Smooth muscle cell (in vitro differentiated cells): Measurements from ENCODE around the gene TOMM20. TPM values are rescaled to one million over a fixed set of nuclear protein-coding genes. Genes with fewer than 3 reads are reported as not detected.

Experiments
- DNase-seq: peaks from one replicate; lab custom pipeline; 2025; ENCODE audit not compliant: unreplicated experiment; lab: John Stamatoyannopoulos, UW
- H2AFZ ChIP-seq: fragments of 200-600 bp; sonication (generic); 2 replicates; pipeline ENCODE4 v1.6.0; 2016; ENCODE audit warnings: antibody characterized with exemption, low read depth, mild to moderate bottlenecking
- H3F3A ChIP-seq: fragments of 200-600 bp; sonication (generic); 2 replicates; pipeline ENCODE4 v1.6.0; 2017; ENCODE audit warnings: antibody characterized with exemption, low read depth
- H3K27ac ChIP-seq: fragments of 200-600 bp; sonication (generic); 2 replicates; pipeline ENCODE4 v1.5.1; 2016; ENCODE audit warnings: low read depth, mild to moderate bottlenecking
- H3K27me3 ChIP-seq: fragments of 200-600 bp; sonication (generic); 2 replicates; pipeline ENCODE4 v1.6.1; 2016; ENCODE audit warnings: low read depth, mild to moderate bottlenecking
- H3K36me3 ChIP-seq: fragments of 200-600 bp; sonication (generic); 2 replicates; pipeline ENCODE4 v1.5.1; 2016; ENCODE audit warnings: low read depth
- H3K4me1 ChIP-seq: fragments of 200-600 bp; sonication (generic); 2 replicates; pipeline ENCODE4 v1.5.1; 2016; ENCODE audit warnings: low read depth
- H3K4me2 ChIP-seq: fragments of 200-600 bp; sonication (generic); 2 replicates; pipeline ENCODE4 v1.6.0; 2016; ENCODE audit warnings: mild to moderate bottlenecking
- H3K4me3 ChIP-seq: fragments of 200-600 bp; sonication (generic); 2 replicates; pipeline ENCODE4 v1.5.1; 2016; ENCODE audit warnings: mild to moderate bottlenecking
- H3K79me2 ChIP-seq: fragments of 200-600 bp; sonication (generic); 2 replicates; pipeline ENCODE4 v1.6.0; 2016; ENCODE audit warnings: low read depth, mild to moderate bottlenecking
- H3K9ac ChIP-seq: fragments of 200-600 bp; sonication (generic); 2 replicates; pipeline ENCODE4 v1.6.0; 2016; ENCODE audit warnings: low read depth
- H3K9me3 ChIP-seq: fragments of 200-600 bp; sonication (generic); replicated peaks from 2 replicates; pipeline ENCODE4 v1.5.1; 2016; ENCODE audit warnings: low read depth
- H4K20me1 ChIP-seq: fragments of 200-600 bp; sonication (generic); 2 replicates; pipeline ENCODE4 v1.6.0; 2016; ENCODE audit warnings: low read depth
- CTCF ChIP-seq: fragments of 200-600 bp; sonication (generic); IDR thresholded peaks from 2 replicates; pipeline ENCODE4 v1.5.1; 2017; ENCODE audit warnings: borderline replicate concordance, mild to moderate bottlenecking, antibody characterized with exemption; ENCODE audit not compliant: insufficient read depth, poor library complexity, severe bottlenecking
- WGBS: methylation state at CpG from one replicate; pipeline ENCODE4 v1.1.7; 2016; ENCODE audit warnings: low lambda C conversion rate; 5-methylcytosine and 5-hydroxymethylcytosine counted together
- polyA plus RNA-seq: library from polyadenylated mRNA; unstranded; fragments of >200 nt; fragmentation: Nextera tagmentation; extraction: Ambion mirVana; gene quantifications from 2 replicates; pipeline ENCODE4 v1.2.1, GENCODE V29; 2016
- total RNA-seq: library from RNA; depleted of rRNA; stranded (reverse); fragments of >200 nt; gene quantifications from 2 replicates; pipeline ENCODE4 v1.2.3, GENCODE V29; 2014

The TOMM20 gene
- total and polyA plus RNA-seq, 2 experiments from 2014 or later = 46.1 to 82.1 TPM

- no peak for DNase-seq
- H4K20me1 ChIP-seq = no peaks in the 10 kb centered on the region
- H2AFZ ChIP-seq = no peak overlapping the region
- H3K9me3 ChIP-seq = no peaks in the 10 kb centered on the region
- no peak for TF ChIP-seq CTCF
- H3K27me3 ChIP-seq = no peaks in the 10 kb centered on the region
- H3K27ac ChIP-seq = no peak overlapping the region
- H3K79me2 ChIP-seq = peaks cover 12% of the 10 kb centered on the region
- no peak overlapping the region for H3K9ac ChIP-seq
- no peaks in the 10 kb centered on the region for H3F3A ChIP-seq
- no peaks in the 10 kb centered on the region for H3K4me1 ChIP-seq
- no peak overlapping the region for H3K4me2 ChIP-seq
- WGBS = 97% methylated on average over 5 of the region's 5 CpGs
- peaks cover 22% of the 10 kb centered on the region for H3K36me3 ChIP-seq
- H3K4me3 ChIP-seq = no peak overlapping the region
Measured at GRCh38 chr1:235139315-235139714, 10.7 kb upstream of the TOMM20 start.

GRCh38 chr1:235138821-235139220 is 10.2 kb upstream of the TOMM20 start:
- WGBS = 98% methylated on average over 2 of the region's 2 CpGs
- DNase-seq = no peak
- no peaks in the 10 kb centered on the region for H3K9me3 ChIP-seq
- no peaks in the 10 kb centered on the region for H3F3A ChIP-seq
- no peak overlapping the region for H3K27ac ChIP-seq
- no peaks in the 10 kb centered on the region for H3K4me1 ChIP-seq
- H2AFZ ChIP-seq = no peak overlapping the region
- H3K4me3 ChIP-seq = no peak overlapping the region
- H3K9ac ChIP-seq = no peak overlapping the region
- peaks cover 8% of the 10 kb centered on the region for H3K79me2 ChIP-seq
- no peak for TF ChIP-seq CTCF
- no peaks in the 10 kb centered on the region for H4K20me1 ChIP-seq
- peaks cover 27% of the 10 kb centered on the region for H3K36me3 ChIP-seq
- H3K27me3 ChIP-seq = no peaks in the 10 kb centered on the region
- no peak overlapping the region for H3K4me2 ChIP-seq

GRCh38 chr1:235136111-235136510 is 7.5 kb upstream of the TOMM20 start:
- no peak overlapping the region for H3K4me3 ChIP-seq
- H3K27ac ChIP-seq = no peak overlapping the region
- WGBS = 93% methylated on average over 4 of the region's 4 CpGs
- no peak for DNase-seq
- TF ChIP-seq CTCF = no peak
- H3K4me2 ChIP-seq = no peak overlapping the region
- H3K4me1 ChIP-seq = no peaks in the 10 kb centered on the region
- no peaks in the 10 kb centered on the region for H3K9me3 ChIP-seq
- H3K79me2 ChIP-seq = no peaks in the 10 kb centered on the region
- peaks cover 27% of the 10 kb centered on the region for H3K36me3 ChIP-seq
- H3F3A ChIP-seq = no peaks in the 10 kb centered on the region
- H3K9ac ChIP-seq = no peak overlapping the region
- H4K20me1 ChIP-seq = no peaks in the 10 kb centered on the region
- H3K27me3 ChIP-seq = no peaks in the 10 kb centered on the region
- H2AFZ ChIP-seq = no peak overlapping the region

- H3K27ac ChIP-seq = no peak overlapping the region
- H3K9ac ChIP-seq = no peak overlapping the region
- no peaks in the 10 kb centered on the region for H3K27me3 ChIP-seq
- peaks cover 27% of the 10 kb centered on the region for H3K36me3 ChIP-seq
- TF ChIP-seq CTCF = no peak
- WGBS = 98% methylated on average over 12 of the region's 12 CpGs
- H3K4me2 ChIP-seq = no peak overlapping the region
- H4K20me1 ChIP-seq = no peaks in the 10 kb centered on the region
- peaks cover 3% of the 10 kb centered on the region for H3F3A ChIP-seq
- H3K4me1 ChIP-seq = no peaks in the 10 kb centered on the region
- no peaks in the 10 kb centered on the region for H3K79me2 ChIP-seq
- H2AFZ ChIP-seq = no peak overlapping the region
- no peak for DNase-seq
- no peaks in the 10 kb centered on the region for H3K9me3 ChIP-seq
- H3K4me3 ChIP-seq = no peak overlapping the region
Measured at GRCh38 chr1:235134171-235134570, 5.5 kb upstream of the TOMM20 start.
